Keratinocyte (primary cell): ENCODE measurements around the gene CYTH1.

Experiments
- CTCF ChIP-seq, 3 experiments: IDR thresholded peaks in 1 of 3; conservative IDR thresholded peaks in 1 of 3; optimal IDR thresholded peaks in 1 of 3; 2 replicates in 2 of 3; 3 replicates in 1 of 3; pipeline versions ENCODE3 to v1.5.1; 2011; ENCODE audit warnings: low read length in 3 of 3, mild to moderate bottlenecking in 3 of 3, moderate library complexity in 2 of 3, control low read depth in 1 of 3, inconsistent platforms in 1 of 3; ENCODE audit not compliant: insufficient read depth in 2 of 3; ENCODE audit errors: extremely low read depth in 1 of 3
- EZH2 ChIP-seq: IDR thresholded peaks from one replicate; pipeline ENCODE4 v1.6.1; 2012; ENCODE audit warnings: inconsistent platforms, mild to moderate bottlenecking, low read length, moderate library complexity

GRCh38 chr17:78682363-78682762 is 99.7 kb downstream of the CYTH1 start:
- TF ChIP-seq CTCF (optimal IDR thresholded peaks at IDR 0.05 in 1 of 3, IDR thresholded peaks at IDR 0.05 in 1 of 3, conservative IDR thresholded peaks at IDR 0.05 in 1 of 3; ENCODE audit: extremely low read depth in 1 of 3, insufficient read depth in 2 of 3, low read length in 3 of 3) (no peak), EZH2 (no peak)
